Memory B cell (primary cell): ENCODE data around the gene OGDHL.
"Not testable (repeated sequence)": the region's sequence is repeated elsewhere in the genome, so short reads cannot be mapped to it uniquely, and the experiment has no call there.

Experiments used
- ATAC-seq: fragments of 150-1000 bp; cut with Tn5 transposase; 2 replicates; pipeline ENCODE4 v1.10.0; 2021; ENCODE audit warnings: low read depth, mild to moderate bottlenecking, moderate library complexity
- DNase-seq, 2 donors: peaks; one replicate each; pipeline ENCODE4 v3.0.0; 2022; ENCODE audit warnings: low spot score in 2 of 2
- H3K27ac Mint-ChIP-seq: one replicate; pipeline ENCODE4 v1.8.0; 2022; ENCODE audit warnings: mild to moderate bottlenecking, moderate library complexity, mixed read lengths
- H3K27me3 Mint-ChIP-seq: one replicate; pipeline ENCODE4 v1.8.0; 2022; ENCODE audit warnings: mixed read lengths
- H3K36me3 Mint-ChIP-seq: one replicate; pipeline ENCODE4 v1.8.0; 2022; ENCODE audit warnings: mild to moderate bottlenecking, mixed read lengths
- H3K4me1 Mint-ChIP-seq: one replicate; pipeline ENCODE4 v1.8.0; 2022; ENCODE audit warnings: mixed read lengths
- H3K4me3 Mint-ChIP-seq: one replicate; pipeline ENCODE4 v1.8.0; 2022; ENCODE audit warnings: mild to moderate bottlenecking, moderate library complexity, mixed read lengths
- H3K9me3 Mint-ChIP-seq: one replicate; pipeline ENCODE4 v1.8.0; 2022; ENCODE audit warnings: mixed read lengths

The OGDHL gene

DNA sequence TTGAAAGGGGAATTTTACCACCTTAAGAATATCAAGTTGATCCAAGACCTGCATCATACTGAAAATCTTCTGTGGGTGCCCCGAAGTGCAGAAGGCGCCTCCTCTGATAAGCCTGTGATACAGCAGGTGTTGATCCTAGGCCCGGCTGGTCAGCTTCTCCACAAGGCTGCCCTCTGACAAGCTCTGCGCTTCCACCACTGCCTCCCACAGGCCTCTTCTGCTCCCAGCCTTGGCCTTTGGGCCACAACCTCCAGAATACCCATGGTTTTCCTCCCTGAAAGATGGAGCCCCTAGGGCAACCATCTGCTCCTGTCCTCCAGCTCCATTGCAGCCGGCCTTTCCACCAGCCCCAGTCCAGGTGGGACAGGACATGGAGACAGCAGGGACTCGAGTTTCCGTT, 5.6 kb upstream of the OGDHL start:
- DNase-seq (no peak), ATAC-seq (no peak)
- Mint-ChIP-seq H3K9me3 (peaks cover 6% of the 10 kb centered on the region), H3K4me1 (no peaks in the 10 kb centered on the region), H3K27ac (no peak overlapping the region), H3K36me3 (no peaks in the 10 kb centered on the region), H3K27me3 (peaks cover 32% of the 10 kb centered on the region), H3K4me3 (no peak overlapping the region)

DNA sequence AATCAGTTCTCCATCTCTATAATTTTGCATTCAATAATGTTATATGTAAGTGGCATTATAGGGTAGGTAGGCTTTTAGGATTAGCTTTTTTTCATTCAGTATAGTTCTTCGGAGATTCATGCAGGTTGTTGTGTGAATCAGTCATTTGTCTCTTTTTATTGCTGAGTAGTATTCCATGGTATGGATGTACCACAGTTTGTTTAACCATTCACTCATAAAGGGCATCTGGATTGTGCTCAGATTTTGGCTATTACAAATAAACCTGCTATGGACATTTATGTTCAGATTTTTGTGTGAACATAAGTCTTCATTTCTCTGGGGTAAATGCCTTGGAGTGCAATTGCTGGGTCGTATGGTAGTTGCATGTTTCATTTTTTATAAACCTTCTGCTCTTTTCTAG, 4.4 kb upstream of the OGDHL start:
- Mint-ChIP-seq H3K36me3 (no peaks in the 10 kb centered on the region), H3K27me3 (peaks cover 29% of the 10 kb centered on the region), H3K27ac (no peak overlapping the region), H3K4me3 (no peak overlapping the region), H3K4me1 (peaks cover 4% of the 10 kb centered on the region), H3K9me3 (peaks cover 6% of the 10 kb centered on the region)
- ATAC-seq: no peak
- no peak for DNase-seq

DNA sequence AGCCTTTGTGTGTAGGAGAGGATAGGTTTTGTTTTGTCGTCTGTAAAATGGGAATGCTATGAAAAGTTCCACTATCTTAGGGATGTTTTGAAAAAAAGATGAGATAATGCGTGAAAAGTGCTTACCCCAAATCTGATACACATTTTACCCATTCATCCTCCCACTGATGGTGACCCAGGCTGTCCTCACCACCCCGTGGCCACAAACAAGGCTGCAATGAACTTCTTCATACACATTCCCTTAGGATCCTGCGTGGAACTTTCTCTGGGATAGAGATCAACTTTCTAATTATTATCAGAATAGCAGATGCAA, 399 bp upstream of the OGDHL start:
- no peak for ATAC-seq
- Mint-ChIP-seq H3K36me3 (no peaks in the 10 kb centered on the region), H3K9me3 (peaks cover 6% of the 10 kb centered on the region), H3K4me3 (peak overlapping the region; percentile 48), H3K27ac (no peak overlapping the region), H3K4me1 (peaks cover 4% of the 10 kb centered on the region), H3K27me3 (peaks cover 22% of the 10 kb centered on the region)
- no peak for DNase-seq

DNA sequence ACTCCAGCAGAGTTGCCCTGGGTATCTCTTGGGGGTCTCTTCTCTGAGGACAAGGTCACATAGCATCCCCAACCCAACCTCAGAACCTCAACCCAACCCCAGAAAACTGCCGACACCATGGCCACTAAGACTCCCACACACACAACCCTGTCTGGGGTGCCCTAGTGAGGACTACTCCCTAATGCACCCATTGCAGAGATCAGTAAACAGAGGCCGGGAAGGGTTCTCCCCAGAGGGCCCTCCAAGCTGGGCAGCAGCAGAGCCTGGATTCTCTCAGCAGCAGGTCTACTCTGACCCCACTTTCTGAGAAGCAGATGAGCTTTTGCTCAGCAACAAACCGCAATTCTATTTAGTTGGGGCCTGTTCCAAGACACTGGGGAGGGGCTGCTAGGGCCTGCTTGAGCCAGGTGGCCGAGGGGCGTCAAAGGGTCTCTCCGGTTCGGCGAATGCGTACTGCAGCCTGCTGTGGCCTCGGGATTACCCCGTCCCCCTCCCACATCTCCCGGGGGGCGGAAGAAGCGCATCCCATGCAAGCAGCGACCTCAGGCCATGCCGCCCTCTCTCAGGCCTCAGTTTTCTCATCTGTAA, 828 bp downstream of the OGDHL start:
- no peaks in the 10 kb centered on the region for H3K36me3 Mint-ChIP-seq
- H3K9me3 Mint-ChIP-seq: peaks cover 2% of the 10 kb centered on the region
- H3K4me1 Mint-ChIP-seq: peaks cover 4% of the 10 kb centered on the region
- peaks cover 17% of the 10 kb centered on the region for H3K27me3 Mint-ChIP-seq
- ATAC-seq (no peak), DNase-seq (no peak)
- H3K4me3 Mint-ChIP-seq: peak overlapping the region; percentile 43
- no peak overlapping the region for H3K27ac Mint-ChIP-seq

DNA sequence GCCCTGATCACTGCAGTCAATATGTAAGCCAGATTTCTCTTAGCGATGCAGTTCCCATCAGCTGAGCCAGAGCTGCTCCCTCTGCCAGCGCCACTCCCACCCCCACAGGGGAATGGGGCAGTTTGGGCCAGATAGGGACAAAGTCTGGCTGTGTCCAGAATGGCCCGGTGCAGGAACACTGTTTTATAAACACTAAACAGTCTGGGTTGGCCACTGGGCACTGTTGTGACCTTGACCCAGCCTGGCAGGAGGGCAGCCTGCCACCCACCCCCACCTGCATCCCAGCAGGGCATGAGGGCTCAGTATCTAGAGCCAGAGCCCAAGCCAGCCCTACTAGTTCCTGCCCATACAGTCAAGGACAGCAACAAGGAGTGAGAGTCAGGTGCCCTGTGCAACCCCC, 1.3 kb downstream of the OGDHL start:
- Mint-ChIP-seq H3K4me1 (peaks cover 4% of the 10 kb centered on the region), H3K36me3 (no peaks in the 10 kb centered on the region), H3K27me3 (peaks cover 18% of the 10 kb centered on the region), H3K27ac (no peak overlapping the region), H3K4me3 (peak overlapping the region; percentile 17), H3K9me3 (peaks cover 1% of the 10 kb centered on the region)
- no peak for ATAC-seq
- DNase-seq: no peak

DNA sequence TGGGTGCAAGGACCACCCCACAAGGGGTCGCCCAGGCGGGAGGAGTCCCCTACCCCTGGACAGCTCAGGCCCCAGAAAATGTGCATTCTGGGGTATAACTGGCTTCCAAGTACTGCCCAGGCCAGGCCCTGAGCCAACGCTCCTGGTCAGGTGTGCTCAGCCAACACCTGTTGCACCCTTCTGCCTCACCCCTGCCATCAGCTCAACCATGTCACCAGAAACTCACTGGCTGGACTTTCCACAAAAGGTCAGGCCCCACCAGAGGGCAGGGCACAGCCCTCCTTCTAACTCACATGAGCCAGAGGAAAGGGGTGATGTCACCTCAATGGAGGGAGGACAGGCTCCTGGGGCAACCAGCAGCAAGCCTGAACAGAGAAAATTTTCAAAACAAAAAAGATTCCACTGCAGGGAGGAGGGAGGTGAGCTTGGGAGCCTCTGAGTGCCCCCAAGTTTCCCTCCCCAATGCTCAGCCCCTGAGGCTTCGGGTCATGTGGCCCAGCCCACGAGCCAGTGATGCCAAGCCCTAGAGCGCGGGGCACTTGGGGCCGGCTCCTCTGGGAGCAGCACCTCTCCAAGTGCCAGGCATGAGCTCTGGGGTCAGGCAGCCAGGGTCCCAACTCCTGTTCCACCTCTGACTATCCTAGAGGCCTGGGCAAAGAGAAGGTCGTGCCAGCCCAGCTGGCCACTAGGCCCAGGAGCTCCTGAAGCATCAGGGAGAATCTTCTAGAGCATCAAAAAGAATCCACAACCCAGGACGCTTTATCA, 2.2 kb downstream of the OGDHL start:
- Mint-ChIP-seq H3K4me1 (peaks cover 4% of the 10 kb centered on the region), H3K36me3 (no peaks in the 10 kb centered on the region), H3K9me3 (peaks cover 1% of the 10 kb centered on the region), H3K27ac (no peak overlapping the region), H3K4me3 (no peak overlapping the region), H3K27me3 (peaks cover 18% of the 10 kb centered on the region)
- DNase-seq: no peak
- no peak for ATAC-seq

DNA sequence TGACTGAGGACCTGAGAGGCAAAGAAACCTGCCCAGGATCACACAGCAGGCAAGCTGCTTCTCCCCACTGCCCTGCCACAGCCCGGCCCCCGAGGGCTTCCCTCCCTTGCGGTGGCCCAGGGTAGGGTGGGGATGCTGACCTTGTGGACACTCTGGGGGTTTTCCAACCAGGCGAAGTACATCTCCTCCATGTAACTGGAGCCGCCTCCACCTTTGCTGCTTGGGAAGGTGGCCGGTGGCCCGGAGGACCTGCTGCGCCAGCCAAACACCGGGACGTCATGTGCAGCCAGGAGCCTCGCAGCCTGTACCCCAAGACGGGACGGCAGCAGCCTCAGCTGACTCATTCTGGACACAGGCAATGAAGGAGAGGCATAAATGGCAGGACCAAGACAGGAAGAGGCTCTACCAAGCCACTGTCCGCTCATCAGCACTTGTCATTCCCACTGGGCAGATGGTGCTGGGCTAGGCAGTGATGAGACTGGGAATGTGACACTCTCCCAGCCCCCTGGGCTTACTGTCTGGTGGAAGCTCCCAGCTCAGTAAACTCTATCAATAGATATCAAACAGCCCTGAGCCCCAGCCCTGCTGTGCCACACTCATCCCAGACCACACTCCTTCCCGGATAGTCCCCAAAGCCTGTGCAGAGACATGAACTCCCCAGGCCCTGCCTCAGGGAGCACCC, 3.7 kb downstream of the OGDHL start:
- Mint-ChIP-seq H3K27me3 (peaks cover 16% of the 10 kb centered on the region), H3K4me3 (no peak overlapping the region), H3K27ac (no peak overlapping the region), H3K4me1 (peaks cover 4% of the 10 kb centered on the region), H3K36me3 (no peaks in the 10 kb centered on the region), H3K9me3 (peaks cover 1% of the 10 kb centered on the region)
- no peak for ATAC-seq
- no peak for DNase-seq

DNA sequence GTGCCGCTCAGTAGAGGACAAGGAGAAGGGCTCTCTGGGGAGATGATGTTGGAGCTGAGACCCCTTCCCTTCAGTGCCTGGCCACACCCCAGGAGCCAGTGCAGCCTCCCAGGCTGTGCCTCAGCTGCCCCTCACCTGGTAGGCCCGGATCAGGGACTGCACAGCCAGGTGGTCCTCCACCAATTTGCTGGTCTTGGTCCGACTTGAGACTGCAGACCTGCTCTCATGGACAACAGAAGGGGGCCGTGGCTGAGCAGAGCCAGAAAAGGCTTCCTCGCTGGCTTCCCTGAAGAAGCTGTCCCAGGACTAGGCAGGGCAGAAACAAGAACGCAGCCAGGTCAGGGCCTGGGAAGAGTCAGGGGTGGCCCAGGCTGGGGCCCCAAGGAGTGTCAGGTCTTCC, 5.5 kb downstream of the OGDHL start:
- DNase-seq (no peak), ATAC-seq (no peak)
- H3K4me3 Mint-ChIP-seq: no peak overlapping the region
- no peaks in the 10 kb centered on the region for H3K9me3 Mint-ChIP-seq
- H3K27me3 Mint-ChIP-seq: peaks cover 9% of the 10 kb centered on the region
- H3K4me1 Mint-ChIP-seq: no peaks in the 10 kb centered on the region
- H3K36me3 Mint-ChIP-seq: no peaks in the 10 kb centered on the region
- no peak overlapping the region for H3K27ac Mint-ChIP-seq

DNA sequence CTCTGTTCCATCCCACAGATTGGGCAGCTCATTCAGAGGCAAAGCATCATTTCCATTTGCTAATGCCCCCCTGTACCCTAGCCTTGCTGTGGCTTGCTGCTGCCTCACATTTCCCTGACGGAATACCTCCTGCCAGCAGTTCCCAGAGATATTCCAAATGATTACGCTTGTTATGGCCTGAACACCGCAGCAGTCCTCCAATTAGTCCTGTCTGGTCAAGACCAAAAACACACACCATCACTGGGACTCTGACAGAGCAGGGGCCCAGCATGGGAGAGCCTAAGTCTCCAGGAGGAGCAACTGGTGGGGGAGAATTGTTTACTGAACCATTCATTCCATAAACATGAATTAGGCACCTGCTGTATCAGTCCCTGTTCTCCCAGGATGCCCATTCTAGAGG, 6.1 kb downstream of the OGDHL start:
- Mint-ChIP-seq H3K4me1 (peaks cover 2% of the 10 kb centered on the region), H3K27me3 (peaks cover 13% of the 10 kb centered on the region), H3K4me3 (no peak overlapping the region), H3K27ac (no peak overlapping the region), H3K36me3 (no peaks in the 10 kb centered on the region), H3K9me3 (no peaks in the 10 kb centered on the region)
- no peak for ATAC-seq
- no peak for DNase-seq

DNA sequence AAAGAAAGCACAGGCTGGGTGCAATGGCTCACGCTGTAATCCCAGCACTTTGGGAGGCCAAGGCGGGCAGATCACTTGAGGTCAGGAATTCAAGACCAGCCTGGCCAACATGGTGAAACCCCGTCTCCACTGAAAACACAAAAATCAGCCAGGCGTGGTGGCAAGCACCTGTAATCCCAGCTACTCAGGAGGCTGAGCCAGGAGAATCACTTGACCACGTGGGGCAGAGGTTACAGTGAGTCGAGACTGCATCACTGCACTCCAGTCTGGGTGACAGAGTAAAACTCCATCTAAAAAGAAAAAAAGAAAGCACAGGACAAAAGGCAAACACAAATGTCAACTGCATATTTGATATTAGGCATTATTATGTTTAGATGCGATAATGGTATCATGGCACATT, 7.2 kb downstream of the OGDHL start:
- ATAC-seq, H3K27ac Mint-ChIP-seq: not testable (repeated sequence)
- H3K27me3 Mint-ChIP-seq: peaks cover 13% of the 10 kb centered on the region

DNA sequence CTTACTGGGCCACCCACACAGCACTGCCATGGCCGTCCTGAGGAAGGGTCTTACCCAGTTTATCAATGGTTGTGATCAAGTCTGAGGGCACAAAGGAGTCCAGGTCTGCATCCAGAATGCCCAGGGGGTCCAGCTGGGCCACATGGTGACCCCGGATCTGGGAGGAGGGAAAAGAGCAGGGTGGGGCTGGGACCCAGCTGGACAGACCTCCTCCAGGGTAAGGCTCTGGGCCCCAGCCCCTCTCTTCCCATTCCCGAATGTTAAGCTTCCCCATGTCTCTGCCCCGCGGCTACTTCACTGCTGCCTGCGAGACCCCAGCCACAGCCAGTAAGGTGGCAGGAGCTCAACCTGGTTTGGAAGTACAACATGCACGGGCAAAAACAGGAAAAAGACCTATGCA, 9.5 kb downstream of the OGDHL start:
- ATAC-seq: no peak
- DNase-seq: no peak
- Mint-ChIP-seq H3K4me3 (no peak overlapping the region), H3K4me1 (peaks cover 2% of the 10 kb centered on the region), H3K36me3 (no peaks in the 10 kb centered on the region), H3K27ac (no peak overlapping the region), H3K27me3 (peaks cover 10% of the 10 kb centered on the region), H3K9me3 (no peaks in the 10 kb centered on the region)

More for the DNA sequence above, 7.2 kb downstream of the OGDHL start:
- H3K9me3 Mint-ChIP-seq, H3K4me1 Mint-ChIP-seq, H3K4me3 Mint-ChIP-seq, H3K36me3 Mint-ChIP-seq, DNase-seq: not testable (repeated sequence)

DNA sequence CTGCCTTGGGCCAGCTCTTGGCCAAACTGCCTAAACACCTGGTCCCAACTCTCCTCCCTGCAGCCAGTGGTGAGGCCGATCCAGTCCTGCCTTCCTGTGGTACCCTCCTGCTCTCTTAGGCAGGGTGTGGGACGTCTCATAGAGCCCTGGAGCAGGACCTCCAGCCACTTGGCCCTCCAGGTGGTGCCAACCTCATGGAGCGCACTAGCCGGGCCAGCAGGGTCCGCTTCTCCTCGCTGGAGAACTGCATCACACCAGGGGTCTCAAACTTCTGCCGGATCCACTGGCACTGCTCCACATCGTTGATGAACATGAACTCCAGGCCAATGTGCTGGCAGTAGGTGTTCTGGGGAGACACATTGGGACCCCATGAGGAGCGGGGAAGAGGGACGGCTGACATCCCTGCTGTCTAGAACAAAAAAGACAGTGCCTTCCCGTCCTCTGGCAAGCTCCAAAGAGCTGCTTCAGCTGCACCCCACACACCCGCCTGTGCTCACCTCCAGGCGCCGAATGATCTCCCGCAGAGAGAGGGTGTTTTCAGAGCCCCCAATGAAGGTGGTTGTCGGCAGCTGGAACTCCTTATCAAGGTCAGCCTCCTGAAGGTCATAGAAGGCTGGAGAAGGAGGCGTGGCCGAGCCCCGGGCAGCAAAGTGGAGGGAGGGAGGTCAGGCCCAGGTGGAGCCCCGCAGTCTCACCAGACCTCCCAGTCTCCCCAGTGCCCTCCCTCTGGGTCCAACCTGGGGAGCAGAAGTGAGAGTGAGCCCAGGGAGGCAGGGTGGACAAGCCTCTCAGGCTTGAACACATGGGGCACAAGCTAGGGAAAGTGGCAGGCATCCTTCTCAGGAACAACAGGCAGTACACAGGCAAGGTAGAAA, 10.2 kb downstream of the OGDHL start:
- H3K4me1 Mint-ChIP-seq: peaks cover 2% of the 10 kb centered on the region
- ATAC-seq (no peak), DNase-seq (no peak)
- H3K4me3 Mint-ChIP-seq: no peak overlapping the region
- H3K27ac Mint-ChIP-seq: no peak overlapping the region
- no peaks in the 10 kb centered on the region for H3K9me3 Mint-ChIP-seq
- H3K27me3 Mint-ChIP-seq: peaks cover 7% of the 10 kb centered on the region
- no peaks in the 10 kb centered on the region for H3K36me3 Mint-ChIP-seq

DNA sequence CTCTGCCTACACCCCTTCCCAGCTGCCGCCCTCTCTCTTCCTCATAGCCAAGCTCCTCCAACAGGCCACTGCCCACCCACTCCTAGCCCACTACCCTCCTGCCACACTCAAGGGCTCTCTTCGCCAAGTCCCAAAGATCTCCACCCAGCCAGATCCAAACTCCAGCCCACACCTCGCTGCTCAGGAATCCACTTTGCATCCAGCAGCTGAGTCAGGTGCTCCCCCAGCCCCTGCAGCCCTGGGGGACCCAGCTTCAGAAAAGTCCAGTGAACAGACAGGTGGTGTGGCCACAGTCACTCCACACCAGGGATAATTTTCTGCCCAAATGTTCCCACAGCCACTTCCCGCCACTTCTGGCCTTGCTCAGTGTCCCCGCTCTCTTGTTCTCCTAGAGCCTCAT, 10.9 kb downstream of the OGDHL start:
- peaks cover 7% of the 10 kb centered on the region for H3K27me3 Mint-ChIP-seq
- no peak for ATAC-seq
- H3K36me3 Mint-ChIP-seq: no peaks in the 10 kb centered on the region
- no peaks in the 10 kb centered on the region for H3K9me3 Mint-ChIP-seq
- H3K4me3 Mint-ChIP-seq: no peak overlapping the region
- DNase-seq: no peak
- H3K27ac Mint-ChIP-seq: no peak overlapping the region
- H3K4me1 Mint-ChIP-seq: peaks cover 2% of the 10 kb centered on the region

DNA sequence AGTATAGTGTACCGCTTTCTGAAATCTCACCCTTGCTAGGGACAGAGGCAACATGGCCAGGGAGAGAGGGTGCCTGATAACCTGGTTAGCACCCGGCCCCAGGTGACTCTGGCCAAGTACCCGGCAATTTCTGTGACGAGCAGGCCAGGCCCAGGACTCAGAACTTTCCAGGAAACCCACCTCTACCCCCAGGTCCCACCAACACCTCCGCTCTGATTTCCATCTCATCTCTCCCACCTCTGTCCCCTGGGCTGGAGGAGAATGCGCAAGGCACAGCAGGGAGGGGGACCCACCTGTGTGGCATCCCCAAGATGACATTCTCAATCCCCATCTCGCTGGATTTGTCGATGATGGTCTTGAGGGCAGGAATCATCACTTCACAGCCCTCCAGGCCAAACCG, 11.6 kb downstream of the OGDHL start:
- H3K4me1 Mint-ChIP-seq: peaks cover 2% of the 10 kb centered on the region
- no peaks in the 10 kb centered on the region for H3K36me3 Mint-ChIP-seq
- no peak overlapping the region for H3K27ac Mint-ChIP-seq
- ATAC-seq (no peak), DNase-seq (no peak)
- no peaks in the 10 kb centered on the region for H3K9me3 Mint-ChIP-seq
- peaks cover 5% of the 10 kb centered on the region for H3K27me3 Mint-ChIP-seq
- no peak overlapping the region for H3K4me3 Mint-ChIP-seq
